Measurements from ENCODE around the gene TXNL4A.

TXNL4A gene

DNA sequence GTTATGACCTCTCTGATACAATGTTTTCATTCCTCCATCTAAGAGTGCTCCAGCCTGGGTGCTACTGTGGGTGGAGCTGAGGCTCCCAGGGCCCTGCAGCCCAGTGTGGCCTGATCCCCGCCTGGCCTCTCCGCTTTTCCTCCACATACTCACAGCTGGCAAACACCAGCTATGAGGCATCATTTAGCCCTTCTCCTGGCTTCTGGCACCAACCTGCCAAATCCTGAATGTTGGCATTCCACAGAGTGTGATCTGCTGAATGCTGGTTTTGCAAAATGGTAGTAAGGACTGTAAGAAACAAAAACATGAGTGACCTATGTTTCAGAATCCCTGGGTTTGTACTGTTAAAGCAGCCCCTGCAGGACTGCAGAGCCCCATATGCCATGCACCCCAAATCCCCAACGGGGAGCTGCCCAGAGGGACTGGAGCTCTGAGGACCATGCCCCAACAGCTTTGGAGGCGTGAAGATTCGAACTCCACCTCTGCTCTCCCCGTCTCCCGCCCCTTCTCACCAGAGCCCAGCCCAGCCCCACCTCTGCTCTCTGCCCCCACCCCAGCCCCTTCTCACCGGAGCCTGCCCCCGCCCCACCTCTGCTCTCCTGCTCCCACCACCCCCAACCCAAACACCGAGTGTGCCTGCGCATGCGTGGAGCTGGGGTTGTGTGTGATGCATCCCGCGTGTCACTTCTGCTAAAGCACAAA is 41.2 kb downstream of the TXNL4A start:
- no peak for DNase-seq

DNA sequence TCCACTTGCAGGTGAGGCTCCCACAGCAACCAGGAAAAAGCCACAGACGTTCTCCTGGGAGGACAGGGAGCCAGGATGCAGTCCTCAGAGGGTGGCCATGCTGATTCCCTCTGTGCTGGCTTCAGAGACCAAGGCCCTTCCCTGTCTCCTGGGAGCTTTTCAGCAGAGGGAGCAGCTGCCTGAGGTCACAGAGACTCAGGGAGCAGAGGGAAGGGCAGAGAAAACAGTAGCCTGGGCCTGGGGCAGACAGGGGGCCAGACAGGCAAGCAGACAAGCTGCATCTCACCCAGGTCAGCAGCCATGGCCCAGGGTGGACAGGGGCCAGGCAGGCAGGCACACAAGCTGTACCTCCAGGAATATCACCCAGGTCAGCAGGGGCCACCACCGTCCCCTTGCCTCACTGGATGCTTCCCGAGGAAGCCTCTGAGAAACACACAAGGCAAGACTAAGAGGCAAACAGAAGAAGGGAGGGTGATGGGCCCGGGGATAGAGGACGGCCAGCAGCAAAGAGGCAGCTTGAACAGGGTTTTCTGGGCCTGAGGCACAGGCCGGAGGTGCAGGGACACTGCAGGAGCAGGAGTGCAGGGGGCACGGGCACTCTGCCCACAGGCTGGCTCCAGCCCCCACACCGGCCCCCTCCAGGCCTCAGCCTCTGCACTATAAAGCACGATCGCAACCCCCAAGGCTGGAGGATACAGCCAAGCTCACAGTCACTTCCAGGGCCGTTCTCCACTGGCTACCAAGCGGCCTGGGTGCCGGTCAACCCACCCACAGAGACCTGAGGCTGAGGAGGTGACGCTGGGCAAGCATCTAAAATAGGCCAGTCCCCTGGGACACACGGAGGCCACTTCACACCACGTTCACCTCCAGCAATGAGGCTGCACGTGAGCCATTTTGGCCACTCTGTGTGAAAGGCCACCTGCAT is 43.0 kb downstream of the TXNL4A start:
- no peak for DNase-seq

DNA sequence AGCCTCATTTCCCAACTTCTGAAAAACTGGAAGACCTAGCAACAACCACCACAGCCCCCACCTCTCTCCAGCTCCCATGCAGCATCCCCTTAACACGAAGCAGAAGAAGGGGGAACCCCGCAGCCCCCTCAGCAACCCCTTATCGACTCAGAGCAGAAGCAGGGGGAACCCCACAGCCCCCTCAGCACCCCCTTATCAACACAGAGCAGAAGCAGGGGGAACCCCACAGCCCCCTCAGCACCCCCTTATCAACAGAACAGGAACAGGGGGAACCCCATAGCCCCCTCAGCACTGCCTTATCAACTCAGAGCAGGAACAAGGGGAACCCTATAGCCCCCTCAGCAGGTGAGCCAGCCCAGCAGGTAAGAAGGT is 43.6 kb downstream of the TXNL4A start:
- no peak for DNase-seq

DNA sequence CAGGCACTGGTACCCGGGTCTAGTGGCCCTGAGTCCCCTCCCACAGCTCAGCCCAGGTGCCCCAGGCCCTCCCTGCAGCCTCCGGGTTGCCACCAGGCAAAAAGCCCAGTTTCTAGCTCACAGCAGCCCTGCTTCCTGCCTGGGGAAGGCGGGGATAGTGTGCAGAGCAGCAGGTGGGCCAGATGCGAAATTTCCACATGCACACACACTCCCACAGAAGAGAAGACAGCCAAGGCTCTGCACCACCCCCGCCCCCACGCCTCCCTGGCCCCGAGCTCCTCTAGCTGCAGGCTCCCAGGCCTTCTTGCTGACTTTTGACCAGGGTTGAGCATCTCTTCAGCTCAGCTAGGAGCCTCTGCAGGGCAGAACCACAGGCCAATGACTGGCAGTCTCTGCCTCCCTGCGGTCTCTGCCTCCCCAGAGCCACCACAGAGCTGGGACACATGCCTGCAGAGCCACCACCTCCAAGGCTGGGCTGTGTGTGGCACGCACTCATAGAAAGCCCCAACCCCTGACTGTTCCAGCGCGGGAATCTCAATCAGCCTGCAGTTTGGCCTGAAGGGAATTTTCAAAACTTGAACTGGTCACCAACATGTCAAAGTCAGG is 44.1 kb downstream of the TXNL4A start:
- DNase-seq, result no peak

DNA sequence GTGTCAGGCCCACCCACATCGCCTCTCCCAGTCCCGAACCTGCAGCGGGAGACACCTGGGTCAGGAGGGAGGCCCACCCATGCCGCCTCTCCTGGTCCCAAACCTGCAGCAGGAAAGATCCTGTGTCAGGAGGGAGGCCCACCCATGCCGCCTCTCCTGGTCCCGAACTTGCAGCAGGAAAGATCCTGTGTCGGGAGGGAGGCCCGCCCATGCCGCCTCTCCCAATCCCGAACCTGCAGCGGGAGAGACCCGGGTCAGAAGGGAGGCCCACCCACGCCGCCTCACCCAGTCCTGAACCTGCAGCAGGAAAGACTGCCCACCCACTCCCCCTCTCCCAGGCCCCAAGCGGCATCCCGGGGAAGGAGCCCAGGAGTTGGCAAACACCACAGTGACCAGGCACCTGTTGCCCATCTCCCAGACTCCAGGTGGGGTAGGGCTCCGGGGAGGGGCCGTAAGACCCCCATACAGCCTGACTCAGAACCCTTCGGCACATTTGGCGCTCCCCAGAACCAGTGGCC is 44.7 kb downstream of the TXNL4A start:
- no peak for DNase-seq

DNA sequence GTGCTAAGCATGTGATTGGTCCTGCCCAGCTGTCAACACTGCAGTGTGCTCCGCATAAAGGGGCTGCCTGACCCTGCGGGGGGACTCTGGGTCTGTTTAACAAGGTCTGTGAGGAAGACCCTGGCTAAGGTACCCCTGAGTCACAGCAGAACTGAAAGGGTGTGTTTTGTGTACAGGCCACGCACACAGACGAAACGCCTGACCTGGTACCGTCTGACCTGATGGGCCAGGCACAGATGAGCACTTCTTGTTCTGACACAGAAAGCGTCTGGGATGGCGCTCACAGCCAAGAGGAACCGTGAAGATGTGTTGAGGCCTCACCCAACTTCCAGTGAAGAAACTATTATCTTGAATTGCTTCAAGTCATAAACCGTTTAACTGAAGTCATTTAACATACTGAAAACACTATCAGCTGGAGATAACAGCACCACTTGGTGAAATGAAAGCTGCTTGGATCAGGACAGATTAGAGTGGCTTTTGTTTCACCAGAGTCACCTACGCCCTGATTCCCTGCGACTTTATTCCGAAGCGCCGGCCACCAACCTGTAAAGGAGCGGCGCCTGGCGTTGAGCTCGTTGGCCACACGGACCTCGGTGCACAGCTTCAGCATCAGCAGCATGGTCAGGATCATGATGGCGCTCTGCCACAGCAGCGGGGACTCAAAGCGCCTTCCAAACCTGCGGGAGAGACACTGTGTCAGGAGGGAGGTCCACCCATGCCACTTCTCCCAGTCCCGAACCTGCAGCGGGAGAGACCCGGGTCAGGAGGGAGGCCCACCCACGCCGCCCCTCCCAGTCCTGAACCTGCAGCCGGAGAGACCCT is 45.4 kb downstream of the TXNL4A start:
- DNase-seq, result no peak

DNA sequence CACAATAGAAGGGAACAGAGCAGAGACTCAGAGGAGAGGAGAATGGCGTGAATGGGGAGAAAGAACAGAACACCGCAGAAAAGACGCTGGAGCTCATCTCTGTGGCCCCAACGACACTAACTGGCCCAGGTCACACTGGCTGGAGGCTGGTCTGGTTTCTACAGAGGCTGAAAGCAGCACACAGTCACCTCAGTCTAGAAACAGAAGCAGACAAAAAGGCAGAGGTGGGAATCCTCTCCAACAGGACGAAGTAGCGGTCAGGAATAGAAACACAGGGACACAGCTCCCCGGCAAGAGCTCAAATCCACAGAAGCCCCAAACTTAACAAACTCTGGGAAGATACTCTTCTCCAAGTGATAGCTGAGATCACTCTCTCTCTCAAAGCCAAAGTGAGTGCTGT is 46.2 kb downstream of the TXNL4A start:
- DNase-seq, result no peak

DNA sequence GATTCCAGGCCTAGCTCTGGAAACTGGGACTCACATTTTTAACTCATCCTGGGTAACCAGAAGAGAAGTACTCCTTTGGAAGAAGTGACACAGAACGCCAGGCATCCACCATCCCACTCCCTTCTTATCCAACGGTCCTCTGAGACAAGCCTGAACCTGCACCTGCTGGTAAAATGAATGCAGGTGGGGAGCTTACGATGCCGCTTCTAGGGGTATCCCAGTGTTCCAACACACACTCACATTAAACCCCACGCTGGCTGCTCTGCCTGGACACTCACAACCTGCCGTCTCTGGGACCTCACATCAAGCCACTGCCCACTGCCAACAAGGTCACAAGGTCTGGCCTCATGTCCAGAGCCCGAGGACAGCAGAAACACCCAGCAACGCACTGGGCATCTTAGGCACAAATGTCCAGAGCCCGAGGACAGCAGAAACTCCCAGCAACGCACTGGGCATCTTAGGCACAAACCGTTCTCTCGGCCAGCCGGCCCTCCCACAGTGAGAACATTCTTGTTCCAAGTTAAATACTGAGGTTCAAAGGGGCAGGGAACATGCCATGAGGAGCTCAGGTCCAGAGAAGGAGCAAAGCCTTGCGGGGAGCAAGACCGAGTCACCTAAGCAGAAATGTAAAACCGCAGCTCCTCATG is 46.8 kb downstream of the TXNL4A start:
- no peak for DNase-seq

DNA sequence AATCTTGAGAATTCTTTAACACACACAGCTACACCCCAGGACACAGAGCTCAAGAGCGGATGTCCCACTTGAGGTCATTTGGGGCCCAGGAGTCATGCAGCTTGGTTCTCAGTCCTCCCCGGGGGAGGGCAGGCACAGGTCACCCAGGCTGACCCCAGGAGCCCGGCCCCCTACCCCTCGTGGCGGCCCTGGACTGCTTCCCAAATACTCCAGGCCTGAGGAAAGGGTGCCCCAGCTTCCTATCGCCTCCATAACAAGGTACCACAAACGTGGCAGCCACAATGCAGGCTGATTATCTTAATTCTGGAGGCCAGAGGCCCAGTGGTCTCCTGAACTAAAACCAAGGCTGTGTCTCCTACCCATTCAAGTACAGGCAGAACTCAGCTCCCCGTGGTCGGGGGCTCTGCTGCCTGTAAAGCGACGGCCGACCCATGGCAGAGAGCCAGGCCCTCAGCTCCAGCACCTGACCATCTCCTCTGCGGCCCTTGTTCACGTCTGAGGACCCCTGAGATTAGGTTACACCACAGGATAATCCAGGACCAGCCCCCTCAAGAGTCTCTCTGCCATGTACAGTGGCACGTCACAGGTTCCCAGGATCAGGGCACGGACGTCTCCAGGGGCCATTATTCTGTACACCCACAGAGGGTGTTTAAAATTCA is 47.4 kb downstream of the TXNL4A start:
- DNase-seq, result no peak

DNA sequence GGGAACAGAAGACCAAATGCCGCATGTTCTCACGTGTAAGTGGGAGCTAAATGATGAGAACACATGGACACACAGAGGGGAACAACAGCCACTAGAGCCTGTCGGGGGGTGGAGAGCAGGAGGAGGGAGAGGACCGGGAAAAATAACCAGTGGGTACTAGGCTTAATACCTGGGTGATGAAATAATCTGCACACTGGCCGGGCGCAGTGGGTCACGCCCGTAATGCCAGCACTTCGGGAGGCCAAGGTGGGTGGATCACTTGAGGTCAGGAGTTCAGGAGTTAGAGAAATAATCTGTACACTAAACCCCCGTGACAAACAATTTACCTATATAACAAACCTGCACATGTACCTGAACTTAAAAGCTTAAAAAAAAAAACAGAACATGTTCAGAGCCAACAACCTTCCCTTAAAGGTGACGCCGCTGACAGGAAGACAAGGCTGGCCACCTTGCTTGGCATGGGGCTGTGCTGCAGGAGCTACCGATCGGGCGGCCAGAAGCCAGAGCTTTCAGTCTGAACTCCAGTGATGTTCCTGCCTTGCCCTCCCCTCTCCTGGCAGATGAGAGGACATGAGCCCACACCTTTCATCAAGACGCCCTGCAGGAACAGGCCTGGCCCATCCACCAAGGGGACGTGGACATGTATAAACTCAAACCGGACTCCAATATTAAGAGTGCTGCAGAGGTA is 48.1 kb downstream of the TXNL4A start:
- DNase-seq, result no peak

DNA sequence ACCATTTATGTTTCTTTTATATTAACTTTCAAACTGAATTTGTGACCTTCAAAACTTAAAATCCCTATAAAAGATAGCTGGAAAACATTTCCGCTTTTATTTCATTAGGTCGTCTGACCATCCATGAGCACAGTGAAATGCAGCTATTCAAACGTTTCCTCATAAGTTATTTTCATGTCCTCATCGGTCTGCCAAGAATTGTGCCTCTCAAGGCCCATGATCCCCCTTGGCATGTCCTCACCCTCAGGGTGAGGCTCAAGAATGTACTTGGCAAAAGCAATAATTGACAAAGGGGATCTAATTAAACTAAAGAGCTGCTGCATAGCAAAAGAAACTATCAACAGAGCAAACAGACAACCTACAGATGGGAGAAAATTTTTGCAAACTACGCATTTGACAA is 49.3 kb downstream of the TXNL4A start:
- no peak for DNase-seq

DNA sequence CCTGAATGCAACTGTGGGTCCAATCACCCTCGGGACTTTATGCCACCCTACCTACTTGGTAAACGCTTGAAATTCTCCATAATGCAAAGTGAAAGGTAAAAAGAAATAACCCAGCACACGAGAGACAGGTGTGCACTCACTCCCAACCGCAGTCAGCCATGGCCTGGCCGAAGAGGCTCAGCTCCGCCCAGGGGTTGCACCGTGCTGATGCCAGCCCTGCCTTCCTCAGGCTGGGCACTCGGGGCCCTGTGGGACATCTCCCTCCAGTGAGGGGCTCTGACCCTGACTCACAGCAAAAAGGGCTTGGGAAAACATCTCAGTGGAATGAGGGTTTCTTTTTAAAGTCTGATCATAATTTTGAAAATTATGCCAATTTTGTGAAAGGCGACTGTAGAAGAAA is 50.2 kb downstream of the TXNL4A start:
- no peak for DNase-seq

DNA sequence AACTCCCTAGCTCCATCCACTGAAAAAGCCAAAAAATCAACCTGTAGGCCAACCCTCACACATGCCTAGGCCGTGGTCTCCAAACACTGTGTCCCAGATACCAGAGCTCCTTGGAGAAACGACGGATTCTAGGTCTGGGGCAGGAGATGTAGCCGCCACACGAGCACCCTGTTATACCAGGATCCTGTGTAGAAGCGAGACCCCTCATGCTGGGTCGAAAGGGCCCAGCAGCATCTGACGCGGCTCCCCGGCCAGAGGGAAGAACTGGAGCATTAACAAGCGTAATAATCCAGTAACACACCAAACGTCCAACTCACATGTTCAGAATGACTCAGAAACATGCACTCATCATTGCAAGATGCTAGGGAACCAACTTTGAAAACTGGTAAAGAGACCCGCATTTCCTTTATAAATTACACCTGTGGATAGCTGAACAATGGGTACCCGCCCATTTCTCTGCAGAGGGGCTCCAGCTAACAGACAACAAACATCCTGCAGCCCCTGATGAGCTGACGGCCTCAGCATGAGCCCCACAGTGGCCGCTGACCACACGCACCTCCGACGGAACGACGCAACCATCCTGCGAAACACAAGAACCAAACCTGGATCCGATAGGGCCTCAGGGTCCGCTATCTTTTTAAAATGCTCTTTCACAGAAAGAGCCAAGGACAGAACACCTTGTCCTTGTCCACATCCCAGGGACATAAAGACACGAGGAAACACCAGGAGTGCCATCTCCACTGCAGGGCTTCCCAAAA is 51.1 kb downstream of the TXNL4A start:
- DNase-seq, result no peak

DNA sequence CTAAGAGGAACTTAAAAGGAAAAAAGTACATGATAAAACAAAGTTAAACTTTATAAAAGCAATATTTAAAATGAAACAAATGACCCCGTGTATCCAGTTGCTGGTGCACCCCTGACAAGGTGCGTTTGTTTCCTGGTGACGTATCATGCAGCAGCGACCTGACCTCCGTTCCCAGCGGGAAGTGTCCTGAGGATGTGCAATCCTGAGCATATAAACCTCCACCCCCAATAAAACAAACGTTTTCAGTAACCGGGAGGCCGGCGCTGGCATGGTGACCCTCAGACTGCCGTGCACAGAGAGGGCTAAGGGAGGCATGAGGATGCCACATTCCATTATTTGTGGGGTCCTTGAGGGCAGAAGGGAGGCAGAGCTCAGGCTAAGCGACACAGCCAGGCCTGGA is 51.7 kb downstream of the TXNL4A start:
- DNase-seq, result no peak

DNA sequence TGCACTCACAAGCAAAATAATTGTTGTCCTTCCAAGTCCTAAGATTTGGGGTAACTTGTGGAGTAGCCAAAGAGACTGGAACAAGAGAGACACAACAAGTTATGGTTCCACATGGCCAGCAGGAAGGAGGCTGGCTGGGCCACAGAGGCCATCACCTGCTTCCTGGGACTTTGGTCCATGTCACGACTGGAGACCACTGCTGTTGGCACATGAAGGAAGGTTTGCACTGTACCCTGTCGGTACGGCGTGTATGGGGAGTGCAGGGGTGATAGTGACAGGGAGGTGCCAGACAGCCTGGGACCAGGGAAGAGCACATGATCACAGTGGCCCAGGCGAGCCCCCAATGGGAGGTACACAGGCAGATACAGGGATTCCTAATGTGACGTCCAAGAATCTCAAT is 52.4 kb downstream of the TXNL4A start:
- DNase-seq, result no peak

DNA sequence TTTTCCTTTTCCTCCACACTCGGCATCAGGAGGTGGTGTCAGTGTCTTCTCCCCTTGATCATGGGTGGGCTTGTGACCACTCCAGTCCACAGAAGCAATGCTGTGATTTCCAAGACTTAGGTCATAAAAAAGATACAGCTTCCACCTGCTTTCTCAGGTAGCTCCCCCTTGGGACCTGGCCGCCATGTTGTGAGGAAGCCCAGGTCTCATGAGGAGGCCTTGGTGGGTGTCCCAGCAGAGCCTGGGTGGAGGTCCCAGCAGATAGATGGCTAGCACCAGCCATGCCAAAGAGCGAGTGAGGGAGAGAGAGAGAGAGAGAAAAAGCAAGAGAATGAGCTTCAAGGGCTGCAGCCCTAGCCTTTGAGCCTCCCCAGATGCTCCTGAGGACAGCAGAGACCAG is 52.9 kb downstream of the TXNL4A start:
- DNase-seq, result no peak

DNA sequence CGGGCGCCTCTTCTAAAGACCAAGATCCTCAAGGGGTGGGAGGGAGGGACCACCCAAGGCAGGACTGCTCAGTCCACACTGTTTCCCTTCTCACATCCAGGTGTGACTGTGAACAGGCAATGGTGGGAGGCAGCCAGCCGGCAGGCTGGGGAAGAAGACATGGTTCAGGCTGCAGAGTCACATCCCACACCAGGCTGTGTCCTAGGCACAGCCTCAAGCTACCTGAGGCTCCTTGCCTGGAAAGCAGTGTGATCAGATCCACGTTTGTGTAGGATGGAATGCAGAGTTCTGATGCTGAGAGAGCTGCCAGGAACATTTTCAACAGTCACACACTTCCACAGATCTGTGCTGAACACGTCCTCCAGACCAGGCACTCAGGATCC is 53.3 kb downstream of the TXNL4A start:
- no peak for DNase-seq

DNA sequence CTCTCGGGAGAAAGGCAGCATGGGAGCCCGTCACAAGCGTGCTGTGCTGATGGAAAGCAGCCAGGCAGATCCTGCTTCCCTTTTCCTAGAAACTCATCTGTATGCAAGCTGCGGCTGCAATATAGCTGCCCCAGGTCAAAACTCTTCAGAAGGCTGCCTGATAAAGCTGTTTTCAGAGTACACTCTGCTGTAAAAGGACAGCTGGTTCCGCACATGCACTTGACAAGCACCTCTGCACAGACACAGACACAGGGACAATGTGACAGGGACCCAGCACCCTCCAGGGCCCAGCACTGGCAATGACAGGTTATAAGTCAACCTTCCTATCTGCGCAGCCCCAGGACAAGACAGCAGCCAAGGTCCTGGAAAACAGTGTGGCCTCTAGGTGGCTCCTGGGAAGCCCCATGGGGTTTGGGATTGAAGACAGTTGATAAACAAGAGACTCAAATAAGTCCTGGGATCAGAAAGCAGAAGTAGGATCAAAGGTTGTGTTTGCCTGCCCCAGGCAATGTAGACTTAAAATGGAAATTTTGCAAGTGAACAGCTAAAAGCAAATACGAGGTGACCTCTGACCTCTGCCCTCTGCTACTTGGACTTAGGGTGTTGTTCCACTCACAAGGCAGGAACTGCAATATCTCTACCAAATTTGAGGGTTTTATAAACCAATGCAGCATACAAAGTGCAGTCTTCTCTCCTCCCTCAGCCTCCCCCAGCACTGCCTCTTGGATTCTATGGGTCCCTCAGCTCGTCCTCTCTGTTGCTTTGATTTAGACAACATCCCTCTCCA is 53.9 kb downstream of the TXNL4A start:
- no peak for DNase-seq

DNA sequence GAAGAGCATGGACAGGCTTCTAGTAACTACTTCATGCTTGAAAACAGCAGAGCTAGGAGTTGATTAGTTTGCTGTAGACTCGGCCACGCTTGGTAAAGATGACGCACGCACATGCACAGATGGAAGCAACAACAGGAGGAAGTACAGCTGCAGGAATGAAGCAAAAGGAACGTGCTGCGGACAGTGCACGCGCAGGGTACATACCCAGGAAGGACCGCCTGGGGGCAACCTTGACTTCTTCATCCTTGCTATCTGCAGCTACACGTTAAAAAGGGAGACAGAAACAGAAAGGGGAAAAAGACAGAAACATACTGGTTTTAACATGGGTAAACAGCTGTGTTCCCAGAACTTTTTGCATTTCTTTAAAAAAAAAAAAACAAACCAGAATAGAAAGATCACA is 54.6 kb downstream of the TXNL4A start:
- no peak for DNase-seq

DNA sequence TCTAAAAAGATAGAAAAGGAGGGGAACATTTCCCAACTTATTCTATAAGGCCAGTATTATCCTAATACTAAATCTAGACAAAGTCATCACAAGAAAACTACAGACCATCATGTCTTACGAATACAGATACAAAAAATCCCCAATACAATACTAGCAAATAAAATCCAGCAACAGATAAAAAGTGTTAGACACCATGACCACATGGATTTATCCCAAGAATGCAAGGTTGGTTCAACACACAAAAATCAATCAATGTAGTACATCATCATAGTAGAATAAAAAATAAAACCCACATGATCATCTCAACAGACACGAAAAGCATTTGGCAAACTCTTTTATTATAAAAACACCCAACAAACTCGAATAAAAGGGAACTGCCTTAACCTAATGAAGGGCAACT is 55.5 kb downstream of the TXNL4A start:
- no peak for DNase-seq
